Neural progenitor cell (in vitro differentiated cells): ENCODE measurements around the gene PRRC1.

Experiments
- EZH2 ChIP-seq: fragments of 200-600 bp; sonication (generic); IDR thresholded peaks from 2 replicates; pipeline ENCODE4 v1.6.1; 2017; ENCODE audit warnings: antibody characterized with exemption, mild to moderate bottlenecking, moderate library complexity
- EZH2phosphoT487 ChIP-seq: fragments of 200-600 bp; sonication (generic); IDR thresholded peaks from 2 replicates; pipeline ENCODE4 v1.6.1; 2017; ENCODE audit warnings: antibody characterized with exemption
- TF ChIP-seq, protein P1 (sequence below): fragments of 200-600 bp; sonication (generic); IDR thresholded peaks from 2 replicates; pipeline ENCODE4 v1.5.1; 2017; ENCODE audit warnings: antibody characterized with exemption, mild to moderate bottlenecking

DNA sequence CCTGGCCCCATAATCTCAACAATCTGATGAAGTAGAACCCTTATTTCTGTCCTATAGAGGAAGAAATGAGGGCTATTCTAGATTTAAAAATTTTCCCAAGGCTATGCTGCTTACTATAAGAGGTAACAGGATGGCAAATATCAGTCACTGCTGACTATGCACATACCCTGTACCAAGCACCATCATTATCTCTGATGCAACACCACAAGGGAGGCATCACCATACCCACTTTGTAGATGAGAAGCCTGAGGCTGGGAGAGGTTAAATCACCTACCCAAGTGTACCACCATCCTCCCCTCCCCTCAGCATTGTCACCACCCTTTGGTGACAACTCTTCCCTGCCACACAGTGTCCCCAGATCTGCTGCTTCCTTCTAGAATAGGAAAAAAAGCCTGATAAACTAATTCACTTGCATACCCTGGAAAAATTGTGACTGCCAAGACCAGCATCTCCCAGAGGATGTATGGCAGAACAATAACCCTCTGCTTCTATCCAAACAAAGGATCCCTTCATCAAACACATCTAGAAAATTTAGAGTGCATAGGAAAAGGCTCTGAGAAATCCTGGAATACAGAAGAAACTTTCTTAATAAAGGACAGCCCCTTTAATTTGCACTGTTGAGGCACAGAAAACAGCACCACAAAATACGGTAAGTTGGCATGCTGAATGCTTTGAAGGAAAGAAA, 48.3 kb downstream of the PRRC1 start:
- TF ChIP-seq, protein P1, sequence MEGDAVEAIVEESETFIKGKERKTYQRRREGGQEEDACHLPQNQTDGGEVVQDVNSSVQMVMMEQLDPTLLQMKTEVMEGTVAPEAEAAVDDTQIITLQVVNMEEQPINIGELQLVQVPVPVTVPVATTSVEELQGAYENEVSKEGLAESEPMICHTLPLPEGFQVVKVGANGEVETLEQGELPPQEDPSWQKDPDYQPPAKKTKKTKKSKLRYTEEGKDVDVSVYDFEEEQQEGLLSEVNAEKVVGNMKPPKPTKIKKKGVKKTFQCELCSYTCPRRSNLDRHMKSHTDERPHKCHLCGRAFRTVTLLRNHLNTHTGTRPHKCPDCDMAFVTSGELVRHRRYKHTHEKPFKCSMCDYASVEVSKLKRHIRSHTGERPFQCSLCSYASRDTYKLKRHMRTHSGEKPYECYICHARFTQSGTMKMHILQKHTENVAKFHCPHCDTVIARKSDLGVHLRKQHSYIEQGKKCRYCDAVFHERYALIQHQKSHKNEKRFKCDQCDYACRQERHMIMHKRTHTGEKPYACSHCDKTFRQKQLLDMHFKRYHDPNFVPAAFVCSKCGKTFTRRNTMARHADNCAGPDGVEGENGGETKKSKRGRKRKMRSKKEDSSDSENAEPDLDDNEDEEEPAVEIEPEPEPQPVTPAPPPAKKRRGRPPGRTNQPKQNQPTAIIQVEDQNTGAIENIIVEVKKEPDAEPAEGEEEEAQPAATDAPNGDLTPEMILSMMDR, result no peak
- TF ChIP-seq EZH2 (no peak), EZH2phosphoT487 (no peak)
